ENCODE data around the gene DUOXA1.
A peak's percentile ranks its signal among the peaks of the same experiment; 100 is the strongest.

DUOXA1 gene, protein sequence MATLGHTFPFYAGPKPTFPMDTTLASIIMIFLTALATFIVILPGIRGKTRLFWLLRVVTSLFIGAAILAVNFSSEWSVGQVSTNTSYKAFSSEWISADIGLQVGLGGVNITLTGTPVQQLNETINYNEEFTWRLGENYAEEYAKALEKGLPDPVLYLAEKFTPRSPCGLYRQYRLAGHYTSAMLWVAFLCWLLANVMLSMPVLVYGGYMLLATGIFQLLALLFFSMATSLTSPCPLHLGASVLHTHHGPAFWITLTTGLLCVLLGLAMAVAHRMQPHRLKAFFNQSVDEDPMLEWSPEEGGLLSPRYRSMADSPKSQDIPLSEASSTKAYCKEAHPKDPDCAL

DNA sequence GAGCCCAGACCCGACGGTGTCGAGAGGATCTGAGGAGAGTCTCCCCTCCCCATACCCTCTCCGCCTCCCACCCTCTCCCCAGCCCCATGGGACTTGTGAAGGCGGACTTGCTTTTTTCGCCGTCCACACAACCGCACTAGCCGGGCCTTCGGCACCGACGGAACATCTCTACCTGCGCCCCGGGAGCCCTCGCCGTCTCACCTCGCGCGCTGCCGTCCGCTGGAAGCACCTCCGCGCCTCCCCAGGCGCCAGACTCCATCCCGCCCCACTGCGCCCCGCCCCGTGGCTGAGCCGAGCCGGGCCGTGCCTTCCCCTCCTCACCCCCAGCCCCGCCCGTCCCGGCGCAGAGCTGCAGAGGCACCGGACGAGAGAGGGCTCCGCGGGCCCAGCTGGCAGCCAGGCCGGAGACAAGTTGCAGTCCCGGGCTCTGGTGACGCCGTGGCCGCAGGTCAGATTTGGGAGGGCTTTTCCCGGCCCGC, at the start of gene DUOXA1, which contains the start of gene DUOX1:
DUOXA1 (minus strand) TSS at position 229 of the 479 bp plus-strand sequence. CDS start 6,865 bp downstream, outside the sequence.
DUOX1 (plus strand) TSS at position 344 of the 479 bp plus-strand sequence. CDS start 1,973 bp downstream, outside the sequence.
- DNase-seq = no peak

DNA sequence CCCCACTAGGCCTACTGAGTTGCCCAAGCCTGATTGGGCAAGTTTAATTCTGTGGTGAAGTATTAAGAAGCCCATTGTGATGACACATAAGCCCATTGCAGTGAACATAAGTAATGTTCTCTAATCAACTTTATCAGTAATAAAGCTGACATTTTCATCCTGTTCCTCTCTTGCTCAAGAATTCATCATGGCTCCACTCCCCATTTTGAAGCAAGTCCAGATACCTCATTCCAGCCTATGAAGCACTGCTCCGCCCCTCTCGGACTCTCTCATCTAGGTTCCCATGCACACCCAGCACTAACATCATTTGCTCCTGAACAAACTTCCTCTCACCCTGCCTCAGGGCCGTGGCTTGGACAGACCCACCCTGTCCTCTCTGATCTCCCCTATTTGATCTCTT, 47.6 kb upstream of the DUOXA1 start:
- DNase-seq = no peak

DNA sequence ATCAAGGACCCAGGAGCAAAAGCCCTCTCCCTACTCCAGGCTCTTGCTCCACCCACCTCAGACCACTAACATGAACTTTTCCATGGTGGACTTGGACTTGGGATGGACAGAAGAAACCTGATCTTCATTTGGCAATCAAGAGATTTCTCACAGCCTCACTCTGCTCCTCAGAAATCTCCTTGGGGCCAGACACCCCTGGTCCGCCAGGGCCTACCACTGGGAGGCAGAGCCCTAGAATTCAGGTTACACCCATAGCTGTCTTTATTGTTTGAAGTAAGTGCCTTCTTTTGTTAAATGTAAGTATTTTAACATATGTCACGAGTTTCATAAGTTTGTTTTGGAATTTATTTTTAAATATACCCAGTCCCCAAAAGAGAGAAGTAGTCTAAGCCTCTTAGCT, 44.9 kb upstream of the DUOXA1 start:
- DNase-seq = no peak

DNA sequence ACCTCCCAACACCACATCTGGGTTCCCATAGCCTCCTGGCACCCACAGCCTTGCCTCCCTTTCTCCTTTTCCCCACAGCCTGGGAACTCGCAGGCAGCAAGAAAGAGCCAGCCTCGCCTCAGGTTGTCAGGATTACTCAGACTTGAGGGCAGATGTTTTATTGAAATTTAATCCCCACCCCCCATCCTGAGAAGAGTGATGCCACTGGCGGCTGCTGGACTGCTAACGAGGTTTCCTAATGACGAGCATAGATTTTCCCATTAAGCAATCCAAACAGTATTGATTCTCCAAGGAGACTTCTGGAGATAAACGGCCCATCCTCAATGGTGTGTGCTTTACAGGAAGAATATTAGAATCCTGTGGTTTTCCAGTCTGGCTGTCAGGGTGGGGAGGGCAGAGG, 44.4 kb upstream of the DUOXA1 start:
- DNase-seq = no peak

DNA sequence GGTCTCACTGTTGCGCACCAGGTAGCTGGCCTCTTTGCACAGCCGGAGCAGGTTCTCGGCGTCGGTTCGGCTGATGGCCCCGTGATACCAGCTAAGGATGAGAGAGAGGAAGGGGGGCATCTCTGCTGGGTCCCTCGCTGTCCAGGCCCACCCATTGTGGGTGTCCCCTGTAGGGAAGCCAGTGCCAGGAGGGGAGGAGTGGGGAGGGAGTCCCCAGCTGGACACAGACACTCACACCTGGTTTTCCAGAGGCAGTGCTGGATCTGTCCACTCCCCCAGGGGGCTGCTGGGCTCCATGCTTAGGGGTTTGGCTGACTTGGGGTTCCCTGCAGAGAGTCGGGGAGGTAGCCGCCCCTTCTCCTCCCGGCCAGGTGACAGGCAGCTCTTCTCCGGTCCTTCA, 42.2 kb upstream of the DUOXA1 start:
- DNase-seq = no peak

DNA sequence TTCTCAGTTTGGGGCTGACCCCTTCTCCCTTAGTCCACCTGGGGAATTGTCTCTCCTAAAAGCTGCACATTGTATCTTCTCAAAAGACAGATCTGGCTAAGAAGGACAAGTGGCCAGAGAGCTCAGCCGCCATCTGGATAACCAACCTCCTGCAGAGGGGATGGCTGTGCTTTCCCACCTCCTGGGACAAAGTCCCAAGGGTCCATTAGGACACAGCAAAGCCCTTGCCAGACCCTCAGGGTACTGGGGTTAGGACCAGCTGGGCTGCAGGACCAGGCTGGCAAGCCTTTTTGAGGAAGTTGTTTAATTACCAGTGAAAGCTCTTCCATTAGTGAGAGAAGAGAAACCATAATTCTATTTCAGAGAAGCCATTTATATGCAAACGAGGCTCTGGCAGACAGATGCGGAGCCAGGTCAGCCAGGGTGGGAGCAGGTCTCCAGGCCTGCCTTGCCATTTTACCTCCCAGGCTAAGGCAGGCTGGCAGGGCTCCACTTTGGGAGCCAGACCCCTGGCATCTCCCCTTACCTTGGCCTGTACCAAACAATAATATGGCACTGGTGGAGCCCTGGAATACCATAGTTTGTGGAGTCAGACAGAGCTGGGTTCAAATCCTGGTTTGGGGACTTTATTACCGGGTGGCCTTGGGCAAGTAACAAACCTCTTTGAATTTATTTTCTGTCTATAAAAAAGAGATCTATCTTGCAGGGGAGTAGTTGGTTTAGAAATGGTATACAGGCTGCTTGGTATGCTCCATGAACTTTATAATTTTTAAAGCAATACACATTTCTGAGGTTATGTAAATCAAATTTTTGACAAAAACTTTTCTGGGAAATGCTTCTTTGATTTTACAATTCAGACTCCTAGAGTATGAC, 40.2 kb upstream of the DUOXA1 start:
- DNase-seq = no peak

DNA sequence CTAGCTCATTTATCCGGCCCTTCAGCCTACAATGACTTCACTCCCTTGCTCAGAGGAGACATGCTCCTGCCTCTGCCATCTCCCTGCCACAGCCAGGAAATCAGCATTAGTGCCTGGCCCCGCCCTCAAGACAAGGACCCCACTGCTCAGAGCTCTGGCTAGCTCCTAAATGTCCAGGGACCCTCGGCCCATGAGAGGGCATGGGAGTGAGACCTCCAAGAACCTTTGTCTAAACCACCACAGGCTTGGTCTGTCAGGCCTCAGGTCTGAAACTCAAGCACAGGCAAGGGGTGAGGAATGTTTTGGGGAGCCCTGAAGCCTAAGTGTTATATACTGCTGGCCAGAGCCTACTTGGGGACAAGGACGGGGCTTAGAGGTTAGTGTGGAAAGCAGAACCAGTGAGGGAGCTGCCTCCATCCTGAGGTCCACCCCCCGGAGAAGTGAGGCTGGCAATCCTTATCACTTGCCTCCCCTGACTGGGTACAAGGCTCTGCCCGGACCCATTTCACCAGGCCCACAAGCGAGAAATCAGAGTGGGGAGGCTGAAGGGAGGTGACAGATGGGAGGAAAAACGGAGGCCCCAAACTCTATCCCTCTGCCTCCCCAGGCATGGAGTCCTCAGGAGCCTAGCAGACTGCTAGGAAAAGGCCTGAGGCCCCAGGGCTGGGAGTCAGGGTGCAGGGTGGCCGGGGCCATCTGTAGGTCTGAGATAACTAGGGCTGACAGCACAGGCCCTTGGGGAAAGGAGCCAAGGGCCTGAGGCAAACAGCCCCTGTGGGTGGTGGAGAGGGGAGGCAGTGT, 39.3 kb upstream of the DUOXA1 start:
- no peak for DNase-seq

DNA sequence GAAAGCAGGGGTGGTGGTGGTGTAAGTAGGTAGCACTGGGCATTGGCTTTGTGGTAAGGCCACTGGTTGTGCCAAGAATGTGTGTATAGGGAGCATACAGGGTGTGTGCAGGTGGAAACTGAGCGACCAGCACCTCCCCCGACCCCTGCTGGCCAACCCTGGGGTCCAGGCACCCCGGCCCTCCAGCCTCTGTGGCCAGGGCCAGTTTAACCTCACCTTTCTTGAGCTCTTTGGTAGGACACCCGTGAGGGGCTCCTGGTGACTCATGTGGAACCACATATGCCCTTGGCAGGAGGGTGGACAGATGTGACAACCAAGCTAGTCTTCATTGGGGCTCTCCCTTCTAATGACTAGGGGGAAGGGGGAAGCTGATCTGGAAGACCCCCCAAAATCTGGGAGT, 38.6 kb upstream of the DUOXA1 start:
- no peak for DNase-seq

DNA sequence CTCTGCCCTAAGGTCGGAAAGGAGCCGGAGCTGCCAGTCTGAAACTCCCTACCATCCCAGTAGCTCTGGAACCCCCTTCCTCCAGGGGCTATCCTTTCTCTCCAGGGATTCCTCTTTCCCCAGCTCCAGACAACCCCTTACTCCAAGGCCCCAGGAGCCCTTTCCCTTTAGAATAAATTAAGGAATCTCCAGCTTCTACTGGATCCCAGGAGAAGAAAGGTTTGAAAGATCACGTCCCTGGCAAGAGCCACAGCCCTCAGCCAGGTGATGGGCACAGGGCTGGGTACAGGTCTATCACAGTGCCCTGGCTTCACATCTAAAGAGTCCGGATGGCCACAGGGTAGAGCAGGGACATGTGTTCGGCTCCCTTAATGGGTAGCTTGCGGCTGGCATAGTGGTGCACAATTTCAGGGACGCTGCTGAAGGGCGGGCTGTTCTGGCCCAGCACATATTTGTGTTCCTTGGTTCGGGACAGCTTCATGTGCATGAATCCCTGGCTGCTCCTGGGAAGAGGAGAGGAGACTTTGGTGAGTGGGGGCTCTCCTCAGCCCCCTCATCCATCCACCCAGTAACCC, 38.0 kb upstream of the DUOXA1 start:
- DNase-seq = no peak

DNA sequence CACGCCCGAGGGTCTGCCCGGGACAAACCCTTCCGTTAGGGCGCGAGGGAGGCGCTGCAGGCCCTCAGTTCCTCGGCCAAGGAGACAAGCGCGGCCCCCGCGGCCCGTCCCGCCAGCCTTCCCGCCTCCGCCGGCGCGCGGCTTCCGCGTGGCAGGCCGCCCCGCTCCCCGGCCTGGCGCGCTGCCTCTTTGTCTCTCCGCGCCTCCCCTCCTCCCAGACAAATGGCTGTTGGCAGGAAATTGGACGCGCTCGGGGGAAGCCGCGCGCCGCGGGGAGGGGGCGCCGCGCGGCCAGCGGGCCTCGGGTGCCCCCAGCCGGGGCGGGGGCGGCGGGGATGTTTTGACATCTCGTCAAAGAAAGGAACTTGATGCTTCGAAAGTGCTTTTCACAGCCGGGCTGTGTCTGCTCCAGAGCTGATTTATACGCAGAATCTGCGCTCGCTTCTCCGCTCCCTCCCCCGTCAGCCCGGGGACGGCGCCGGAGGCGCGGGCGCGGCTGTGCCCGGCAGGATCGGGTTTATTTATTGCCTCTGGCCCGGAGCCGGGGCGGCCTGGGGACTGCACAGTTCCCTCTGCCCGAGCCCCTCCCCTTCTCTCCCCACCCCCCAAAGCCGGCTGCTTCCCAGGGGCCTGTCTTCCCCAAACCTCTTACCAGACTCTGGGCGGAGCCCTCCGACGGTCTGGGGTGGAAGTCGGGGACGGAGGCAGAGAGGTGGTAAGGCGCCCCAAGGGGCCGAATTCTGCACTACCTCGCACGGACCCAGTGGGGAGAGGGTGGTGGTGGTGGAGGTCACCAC, 37.4 kb upstream of the DUOXA1 start:
- DNase-seq = peak; percentile 91

DNA sequence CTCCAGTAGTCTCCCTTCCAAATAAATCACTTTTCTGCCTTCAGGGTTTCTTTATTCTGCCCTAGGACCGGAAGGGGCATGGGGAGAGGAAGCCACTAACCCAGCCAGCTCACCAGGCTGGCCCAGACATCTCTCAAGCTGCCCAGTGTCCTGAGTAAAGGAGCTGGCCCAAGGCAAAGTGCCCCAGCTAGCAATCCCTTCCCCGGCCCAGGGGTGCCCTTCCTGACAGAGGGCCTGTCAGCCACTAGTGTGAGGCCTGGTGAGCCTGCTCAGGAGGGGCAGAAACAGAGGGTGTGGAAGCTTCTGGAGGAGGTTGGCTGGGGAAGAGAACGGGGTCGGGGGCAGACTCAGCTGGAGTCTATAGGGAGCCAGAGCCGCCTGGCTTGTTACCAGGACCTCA, 35.9 kb upstream of the DUOXA1 start:
- DNase-seq = no peak

DNA sequence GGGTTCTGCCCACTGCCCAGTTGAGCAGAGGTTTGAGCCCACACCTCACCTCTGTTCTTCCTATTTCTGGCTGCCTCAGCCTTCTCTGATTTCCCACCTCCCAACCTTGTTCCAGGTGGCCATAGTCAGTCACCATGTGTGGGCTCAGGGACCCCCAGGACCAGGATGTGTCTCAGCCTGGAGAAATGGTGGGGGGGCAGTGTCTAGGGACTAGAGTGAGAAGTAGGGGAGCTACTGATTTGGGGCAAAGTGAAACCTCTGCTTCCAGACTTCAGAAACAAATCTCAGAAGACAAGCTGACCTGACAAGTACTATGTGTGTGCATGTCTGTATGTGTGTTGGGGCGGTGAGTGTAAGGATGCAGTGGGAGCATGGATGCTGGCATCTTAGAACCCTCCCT, 35.2 kb upstream of the DUOXA1 start:
- DNase-seq = no peak

DNA sequence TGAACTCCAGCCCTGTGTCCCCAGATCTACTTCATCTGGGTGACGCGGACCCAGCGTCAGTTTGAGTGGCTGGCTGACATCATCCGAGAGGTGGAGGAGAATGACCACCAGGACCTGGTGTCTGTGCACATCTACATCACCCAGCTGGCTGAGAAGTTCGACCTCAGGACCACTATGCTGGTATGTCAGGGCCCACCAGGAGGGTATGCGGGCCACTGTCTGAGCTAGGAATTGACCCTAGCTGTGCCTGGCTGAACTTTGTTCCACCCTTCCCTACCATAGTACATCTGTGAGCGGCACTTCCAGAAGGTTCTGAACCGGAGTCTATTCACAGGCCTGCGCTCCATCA, 33.8 kb upstream of the DUOXA1 start:
- DNase-seq = no peak

DNA sequence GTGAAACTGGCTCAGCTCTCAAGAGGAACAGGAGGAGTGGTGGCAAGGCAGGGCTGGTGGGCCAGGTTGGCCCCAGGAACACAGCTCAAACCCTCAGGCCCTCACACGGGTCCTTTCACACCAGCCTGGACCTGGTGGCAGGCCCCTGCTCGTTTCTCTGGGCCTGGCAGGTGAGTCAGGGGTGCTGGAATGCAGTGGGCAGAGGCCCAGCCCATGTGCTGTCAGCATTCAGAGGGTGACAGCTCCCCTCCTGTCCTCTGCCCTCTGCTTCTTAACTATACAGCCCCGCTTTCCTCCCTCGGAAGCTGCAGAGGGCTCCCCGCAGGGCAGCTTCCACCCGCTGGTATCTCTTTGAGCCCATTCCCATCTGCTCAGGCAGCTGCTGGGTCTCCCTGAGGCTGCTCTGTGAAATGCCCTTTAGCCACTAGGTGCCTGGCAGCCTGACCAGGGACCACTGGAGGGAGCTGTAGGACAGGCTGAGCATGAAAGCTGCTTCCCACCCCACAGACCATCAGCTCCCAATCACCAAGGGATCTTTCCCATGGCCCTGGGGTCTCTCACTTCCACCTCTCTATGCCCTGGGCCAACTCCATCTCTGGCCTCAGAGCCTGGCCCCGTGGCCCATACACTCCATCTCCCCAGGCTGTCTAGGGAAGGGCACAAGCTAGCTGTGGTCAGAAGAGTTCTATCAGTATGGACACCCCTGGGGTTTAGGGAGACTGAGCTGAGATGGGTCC, 33.3 kb upstream of the DUOXA1 start:
- peak; percentile 77 for DNase-seq

DNA sequence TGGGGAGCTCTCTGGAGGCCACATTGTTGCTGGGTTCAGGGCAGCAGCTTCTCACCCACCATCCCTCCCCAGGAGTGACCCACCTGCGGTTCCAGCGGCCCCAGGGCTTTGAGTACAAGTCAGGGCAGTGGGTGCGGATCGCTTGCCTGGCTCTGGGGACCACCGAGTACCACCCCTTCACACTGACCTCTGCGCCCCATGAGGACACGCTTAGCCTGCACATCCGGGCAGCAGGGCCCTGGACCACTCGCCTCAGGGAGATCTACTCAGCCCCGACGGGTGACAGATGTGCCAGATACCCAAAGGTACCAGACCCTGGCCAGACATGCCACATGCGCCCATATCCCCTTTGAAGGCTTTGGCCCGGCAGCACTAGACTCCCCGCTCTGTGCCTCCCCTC, 32.0 kb upstream of the DUOXA1 start:
- no peak for DNase-seq

DNA sequence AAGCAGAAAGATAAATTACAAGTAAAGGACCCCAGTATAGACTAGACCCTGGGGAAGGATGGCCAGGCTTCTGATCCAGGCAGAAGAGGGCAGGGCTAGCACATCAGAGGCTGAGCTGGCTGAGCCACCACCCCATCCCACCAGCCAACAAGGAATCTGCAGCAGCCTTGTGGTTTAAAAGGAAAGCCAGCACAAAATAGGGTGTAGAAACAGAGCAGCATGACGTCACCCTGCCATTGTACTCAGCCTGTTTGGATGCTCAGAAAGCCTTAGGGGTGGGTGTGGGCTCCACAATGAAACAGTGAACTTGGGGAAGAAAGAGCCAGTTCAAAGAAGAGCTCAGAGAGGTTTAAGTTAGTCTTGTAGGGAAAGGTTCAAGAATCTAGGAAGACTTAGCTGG, 28.3 kb upstream of the DUOXA1 start:
- peak; percentile 79 for DNase-seq

DNA sequence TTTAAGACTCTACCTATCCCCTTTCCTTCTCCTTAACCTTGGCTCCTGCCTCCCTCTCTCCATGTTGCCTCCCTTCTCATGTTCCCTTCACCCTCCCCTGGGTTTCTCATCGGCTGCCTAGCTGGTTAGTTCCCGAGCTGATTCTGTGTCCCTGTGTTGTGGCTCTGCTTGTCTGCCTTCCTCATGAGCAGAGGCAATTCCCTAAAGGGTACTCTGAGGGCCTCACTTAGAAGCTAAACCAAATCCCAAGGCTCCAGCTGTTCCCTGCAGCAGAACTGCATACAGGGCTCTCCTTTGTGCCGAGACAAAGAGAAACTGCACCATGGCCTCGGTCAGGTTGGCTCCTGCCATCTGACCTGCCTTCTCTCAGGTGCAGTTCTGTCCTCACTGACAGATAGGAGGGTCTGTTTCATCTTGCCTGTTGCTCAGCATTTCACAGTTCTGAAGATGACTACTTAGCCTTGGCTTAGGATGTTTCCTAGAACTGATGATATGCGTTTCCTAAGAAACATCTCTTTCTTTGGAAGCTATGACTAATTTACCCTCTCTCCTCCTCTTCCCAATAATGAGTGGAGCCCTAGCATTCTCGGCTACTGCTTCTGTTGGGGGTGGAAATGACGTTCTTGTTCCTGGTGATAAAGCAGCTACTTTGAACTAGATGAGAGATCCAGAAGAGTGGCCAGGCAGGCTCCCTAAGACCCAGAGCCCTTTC, 27.2 kb upstream of the DUOXA1 start:
- DNase-seq = peak; percentile 81

DNA sequence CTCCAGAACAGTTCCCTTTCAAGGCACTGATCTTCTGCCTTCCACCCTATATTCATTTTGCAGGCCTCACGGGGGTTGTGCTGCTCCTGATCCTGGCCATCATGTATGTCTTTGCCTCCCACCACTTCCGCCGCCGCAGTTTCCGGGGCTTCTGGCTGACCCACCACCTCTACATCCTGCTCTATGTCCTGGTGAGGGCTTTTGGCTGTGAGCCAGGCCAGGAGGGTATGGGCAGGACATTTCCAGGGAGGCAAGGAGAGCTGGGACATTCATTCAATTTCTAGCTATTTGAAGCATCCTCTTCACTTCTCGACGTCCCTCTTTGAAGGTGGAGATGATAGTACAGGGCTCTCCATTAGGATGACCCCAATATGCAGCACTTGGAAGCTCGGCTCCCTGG, 26.1 kb upstream of the DUOXA1 start:
- no peak for DNase-seq

DNA sequence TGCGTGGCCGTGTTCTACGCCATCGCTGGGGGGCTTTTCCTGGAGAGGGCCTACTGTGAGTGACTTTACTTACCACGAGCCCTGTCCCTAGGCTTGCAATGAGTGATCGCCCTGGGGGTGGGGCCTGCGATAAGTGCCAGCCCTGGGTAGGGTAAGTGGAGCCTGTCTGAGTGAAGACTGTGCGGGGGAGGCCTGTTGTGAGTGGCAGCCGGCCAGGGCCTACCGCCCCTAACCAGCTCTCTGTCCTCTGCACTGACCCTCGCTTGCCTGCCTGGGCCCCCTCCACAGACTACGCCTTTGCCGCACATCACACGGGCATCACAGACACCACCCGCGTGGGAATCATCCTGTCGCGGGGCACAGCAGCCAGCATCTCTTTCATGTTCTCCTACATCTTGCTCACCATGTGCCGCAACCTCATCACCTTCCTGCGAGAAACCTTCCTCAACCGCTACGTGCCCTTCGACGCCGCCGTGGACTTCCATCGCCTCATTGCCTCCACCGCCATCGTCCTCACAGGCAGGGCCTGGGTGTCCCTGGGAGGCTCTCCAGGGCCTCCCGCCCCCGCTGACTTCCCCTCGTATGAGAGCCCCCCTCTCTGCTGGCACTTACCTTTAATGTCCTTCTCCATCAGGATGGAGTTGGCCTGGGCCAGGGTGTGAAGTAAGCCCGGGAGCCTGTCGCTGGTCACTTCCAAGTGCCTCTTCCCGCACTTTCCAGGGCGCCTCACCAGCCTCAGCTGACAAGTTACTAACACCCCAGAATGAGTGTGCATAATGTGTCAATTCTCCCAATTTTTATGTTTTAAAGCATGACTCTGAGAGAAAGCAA, 22.5 kb upstream of the DUOXA1 start:
- DNase-seq = no peak

DNA sequence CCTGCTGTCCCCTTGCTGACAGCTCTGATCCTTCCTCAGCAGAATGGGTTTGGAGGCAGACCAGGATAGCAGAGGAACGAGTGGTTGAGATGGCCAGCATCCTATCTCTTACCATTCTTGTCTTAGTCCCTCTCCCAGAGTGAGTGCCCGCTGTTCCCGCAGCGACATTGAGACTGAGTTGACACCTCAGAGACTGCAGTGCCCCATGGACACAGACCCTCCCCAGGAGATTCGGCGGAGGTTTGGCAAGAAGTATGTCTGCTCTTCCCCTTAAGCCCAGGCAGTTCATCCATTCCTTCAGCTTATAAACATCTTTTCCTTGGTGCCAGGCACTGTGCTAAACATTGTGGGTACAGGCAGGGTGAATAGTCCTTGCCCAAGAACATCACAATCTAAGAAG, 21.3 kb upstream of the DUOXA1 start:
- DNase-seq = no peak

Data from fibroblast of skin of right biceps (primary cell).